CD4-positive, alpha-beta T cell treated with Interleukin-17A for 4 hours (primary cell): ENCODE measurements around the gene HOXA1.
"Not testable (repeated sequence)": the region's sequence is repeated elsewhere in the genome, so short reads cannot be mapped to it uniquely, and the experiment has no call there.

Experiments used
- DNase-seq: peaks from one replicate; pipeline ENCODE4 v3.0.0-alpha.2; 2020; ENCODE audit warnings: mixed read lengths

The HOXA1 gene

GRCh38 chr7:27091941-27092818 lies 3.6 kb downstream of the HOXA1 start:
- DNase-seq, result no peak

- DNase-seq, result no peak
Measured at GRCh38 chr7:27091105-27091504, 4.7 kb downstream of the HOXA1 start.

- no peak for DNase-seq
Measured at GRCh38 chr7:27088002-27088922, 7.5 kb downstream of the HOXA1 start.

- no peak for DNase-seq
Measured at GRCh38 chr7:27083646-27084045, 12.2 kb downstream of the HOXA1 start.

GRCh38 chr7:27082171-27082570 lies 13.6 kb downstream of the HOXA1 start:
- no peak for DNase-seq

- no peak for DNase-seq
Measured at GRCh38 chr7:27080844-27081436, 14.9 kb downstream of the HOXA1 start.

- no peak for DNase-seq
Measured at GRCh38 chr7:27079234-27079975, 16.4 kb downstream of the HOXA1 start.

- DNase-seq, result no peak
Measured at GRCh38 chr7:27078616-27079233, 17.1 kb downstream of the HOXA1 start.

- DNase-seq, result no peak
Measured at GRCh38 chr7:27073076-27073475, 22.7 kb downstream of the HOXA1 start.

- no peak for DNase-seq
Measured at GRCh38 chr7:27071622-27072390, 24.0 kb downstream of the HOXA1 start.

- DNase-seq, result no peak
Measured at GRCh38 chr7:27068259-27068658, 27.5 kb downstream of the HOXA1 start.

- no peak for DNase-seq
Measured at GRCh38 chr7:27066148-27066547, 29.7 kb downstream of the HOXA1 start.

GRCh38 chr7:27065709-27066108 lies 30.1 kb downstream of the HOXA1 start:
- no peak for DNase-seq

- DNase-seq, result no peak
Measured at GRCh38 chr7:27064661-27065060, 31.1 kb downstream of the HOXA1 start.

- DNase-seq, result no peak
Measured at GRCh38 chr7:27064159-27064558, 31.6 kb downstream of the HOXA1 start.

GRCh38 chr7:27062946-27063345 lies 32.9 kb downstream of the HOXA1 start:
- no peak for DNase-seq

GRCh38 chr7:27053153-27053552 lies 42.6 kb downstream of the HOXA1 start:
- no peak for DNase-seq

GRCh38 chr7:27051451-27051850 lies 44.3 kb downstream of the HOXA1 start:
- no peak for DNase-seq

- no peak for DNase-seq
Measured at GRCh38 chr7:27048438-27048837, 47.4 kb downstream of the HOXA1 start.

GRCh38 chr7:27046854-27047549 lies 48.8 kb downstream of the HOXA1 start:
- no peak for DNase-seq

GRCh38 chr7:27045972-27046371 lies 49.8 kb downstream of the HOXA1 start:
- DNase-seq, result not testable (repeated sequence)
